Measurements from ENCODE around the gene MAP4K3.

GRCh38 chr2:39241588-39241987, 195.5 kb downstream of the MAP4K3 start:
- no peak for TF ChIP-seq CTCF (conservative IDR thresholded peaks at IDR 0.05; ENCODE audit: low read length)
- TF ChIP-seq EZH2phosphoT487 (IDR thresholded peaks at IDR 0.05; ENCODE audit: borderline replicate concordance, low read depth, low read length) = no peak
